HCT116 (cell line): ENCODE data around the gene CSH2. TPM values are rescaled to one million over a fixed set of nuclear protein-coding genes. Genes with fewer than 3 reads are reported as not detected.
"Not testable (repeated sequence)": the region's sequence is repeated elsewhere in the genome, so short reads cannot be mapped to it uniquely, and the experiment has no call there.

Experiments used
- ATAC-seq: fragments of 200-7000 bp; cut with Tn5 transposase; 2 replicates; pipeline ENCODE4 v1.9.1; 2020; ENCODE audit warnings: mild to moderate bottlenecking, moderate library complexity
- BruUV-seq: library from RNA; stranded (reverse); fragments of 400-500 nt; replicated peaks from 2 replicates; lab custom pipeline; 2021; lab: Mats Ljungman, UMichigan
- CTCF ChIA-PET: fragments of 300-600 bp; sonication (Branson Sonifier 250); formaldehyde crosslinking; loops from one replicate; lab custom pipeline; 2021; ENCODE audit warnings: antibody characterized with exemption; lab: Charles Lee
- POLR2A ChIA-PET: fragments of 300-600, 350-600 bp; sonication (Branson Sonifier 250); formaldehyde crosslinking; loops from one replicate; lab custom pipeline; 2021; ENCODE audit warnings: antibody characterized with exemption; lab: Charles Lee
- RAD21 ChIA-PET, 2 experiments: fragments of 300-600 bp; sonication (Branson Sonifier 250); formaldehyde crosslinking; loops; one replicate each; lab custom pipeline; 2023; ENCODE audit warnings: low total read pairs in 2 of 2; ENCODE audit not compliant: uncharacterized antibody in 2 of 2, unreplicated experiment in 2 of 2, low non-redundant PET in 1 of 2; lab: Charles Lee
- DNase-seq: peaks from one replicate; pipeline ENCODE4 v3.0.0-alpha.2; 2010; ENCODE audit warnings: low read depth, low spot score
- H2AFZ ChIP-seq: fragments of 200-600 bp; shearing (Covaris generic), sonication (generic); 2 replicates; pipeline ENCODE4 v1.6.1; 2017; ENCODE audit warnings: low read depth, mixed run types, mixed read lengths, antibody characterized with exemption, low read length; ENCODE audit not compliant: poor library complexity, severe bottlenecking
- H3K27ac ChIP-seq: 2 replicates; pipeline ENCODE4 v1.5.1; 2012; ENCODE audit warnings: low read depth, low read length
- H3K27me3 ChIP-seq: fragments of 200-600 bp; sonication (generic); 2 replicates; pipeline ENCODE4 v1.6.1; 2016; ENCODE audit warnings: mixed run types, low read length, mixed read lengths; ENCODE audit not compliant: insufficient read depth
- H3K36me3 ChIP-seq, 2 experiments: fragments of 200-500 bp in 1 of 2; fragments of 200-600 bp in 1 of 2; sonication (Bioruptor generic) in 1 of 2; sonication (generic) in 1 of 2; 2 replicates each; pipeline versions ENCODE4 v1.5.1 to v1.6.1; 2014 to 2016; ENCODE audit warnings: low read length in 2 of 2, inconsistent platforms in 1 of 2, mixed read lengths in 1 of 2, mixed run types in 1 of 2; ENCODE audit not compliant: insufficient read depth in 2 of 2, control insufficient read depth in 1 of 2
- H3K4me1 ChIP-seq, 2 experiments: fragments of 200-600 bp in 1 of 2; sonication (generic) in 1 of 2; 2 replicates each; pipeline versions ENCODE4 v1.5.1 to v1.6.1; 2012 to 2017; ENCODE audit warnings: low read length in 2 of 2, inconsistent platforms in 1 of 2, mild to moderate bottlenecking in 1 of 2, mixed read lengths in 1 of 2, mixed run types in 1 of 2, moderate library complexity in 1 of 2; ENCODE audit not compliant: insufficient read depth in 2 of 2, control insufficient read depth in 1 of 2
- H3K4me2 ChIP-seq: fragments of 200-600 bp; sonication (generic); 2 replicates; pipeline ENCODE4 v1.6.1; 2017; ENCODE audit warnings: mixed run types, low read length, mixed read lengths
- H3K4me3 ChIP-seq, 2 experiments: fragments of 200-600 bp in 1 of 2; sonication (generic) in 1 of 2; replicated peaks in 1 of 2; 2 replicates each; pipeline ENCODE4 v1.5.1; 2011 to 2016; ENCODE audit warnings: low read length in 2 of 2, control low read depth in 1 of 2, low read depth in 1 of 2, mild to moderate bottlenecking in 1 of 2, mixed read lengths in 1 of 2, mixed run types in 1 of 2
- H3K79me2 ChIP-seq: fragments of 200-600 bp; sonication (generic); 2 replicates; pipeline ENCODE4 v1.6.1; 2017; ENCODE audit warnings: mild to moderate bottlenecking, mixed run types, low read length, moderate library complexity, mixed read lengths; ENCODE audit not compliant: insufficient read depth
- H3K9ac ChIP-seq: fragments of 200-600 bp; sonication (generic); 2 replicates; pipeline ENCODE4 v1.6.1; 2016; ENCODE audit warnings: low read length, mixed read lengths
- H3K9me2 ChIP-seq: fragments of 200-600 bp; sonication (generic), shearing (Covaris generic); 2 replicates; pipeline ENCODE4 v1.6.1; 2017; ENCODE audit warnings: mixed run types, mild to moderate bottlenecking, moderate library complexity; ENCODE audit not compliant: insufficient read depth
- H3K9me3 ChIP-seq, 2 experiments: fragments of 200-500 bp in 1 of 2; fragments of 200-600 bp in 1 of 2; sonication (Bioruptor generic) in 1 of 2; sonication (generic) in 1 of 2; 2 replicates each; pipeline ENCODE4 v1.6.1; 2014 to 2017; ENCODE audit warnings: low read length in 2 of 2, mixed read lengths in 2 of 2, inconsistent platforms in 1 of 2, low read depth in 1 of 2, mild to moderate bottlenecking in 1 of 2, mixed run types in 1 of 2, moderate library complexity in 1 of 2; ENCODE audit not compliant: control insufficient read depth in 1 of 2, insufficient read depth in 1 of 2
- H4K20me1 ChIP-seq: fragments of 200-600 bp; sonication (generic), shearing (Covaris generic); 2 replicates; pipeline ENCODE4 v1.6.1; 2017; ENCODE audit warnings: mixed run types, mild to moderate bottlenecking, moderate library complexity; ENCODE audit not compliant: insufficient read depth
- CBX3 ChIP-seq: IDR thresholded peaks from 2 replicates; pipeline ENCODE4 v1.6.1; 2012; ENCODE audit warnings: low read depth
- ELF1 ChIP-seq: IDR thresholded peaks from 2 replicates; pipeline ENCODE4 v1.6.1; 2012; ENCODE audit warnings: low read depth, borderline replicate concordance
- EZH2phosphoT487 ChIP-seq: fragments of 200-600 bp; IDR thresholded peaks from 2 replicates; pipeline ENCODE4 v1.6.1; 2018; ENCODE audit warnings: antibody characterized with exemption, borderline replicate concordance
- POLR2A ChIP-seq: IDR thresholded peaks from 2 replicates; pipeline ENCODE4 v1.7.0; 2011; ENCODE audit warnings: borderline replicate concordance; ENCODE audit not compliant: insufficient read depth, insufficient read length; ENCODE audit errors: extremely low read depth
- SP1 ChIP-seq: IDR thresholded peaks from 2 replicates; pipeline ENCODE4 v1.6.1; 2012; ENCODE audit warnings: low read depth
- TCF7L2 ChIP-seq: IDR thresholded peaks from 2 replicates; pipeline ENCODE4 v1.7.0; 2011; ENCODE audit warnings: borderline replicate concordance, inconsistent platforms; ENCODE audit not compliant: insufficient read depth, insufficient read length; ENCODE audit errors: extremely low read depth
- YY1 ChIP-seq: IDR thresholded peaks from 2 replicates; pipeline ENCODE4 v1.6.1; 2011; ENCODE audit warnings: low read length, low read depth, moderate library complexity, mild to moderate bottlenecking; ENCODE audit not compliant: insufficient replicate concordance; ENCODE audit errors: extremely low read depth
- ZFX ChIP-seq: fragments of 450-650 bp; IDR thresholded peaks from 2 replicates; pipeline ENCODE4 v1.6.1; 2017
- intact Hi-C: fragments of 100-400 bp; cut with micrococcal nuclease; formaldehyde crosslinking; loops from 2 replicates; pipeline ENCODE4 v1.10.0; 2022
- total RNA-seq: library from RNA; stranded (reverse); gene quantifications from one replicate; pipeline ENCODE4 v1.2.1, GENCODE V29; 2021; ENCODE audit not compliant: unreplicated experiment
- TF ChIP-seq, protein P1 (sequence below): IDR thresholded peaks from 2 replicates; pipeline ENCODE4 v1.6.1; 2012

CSH2 gene
- total RNA-seq, 1 experiment from 2014 or later = not detected

DNA sequence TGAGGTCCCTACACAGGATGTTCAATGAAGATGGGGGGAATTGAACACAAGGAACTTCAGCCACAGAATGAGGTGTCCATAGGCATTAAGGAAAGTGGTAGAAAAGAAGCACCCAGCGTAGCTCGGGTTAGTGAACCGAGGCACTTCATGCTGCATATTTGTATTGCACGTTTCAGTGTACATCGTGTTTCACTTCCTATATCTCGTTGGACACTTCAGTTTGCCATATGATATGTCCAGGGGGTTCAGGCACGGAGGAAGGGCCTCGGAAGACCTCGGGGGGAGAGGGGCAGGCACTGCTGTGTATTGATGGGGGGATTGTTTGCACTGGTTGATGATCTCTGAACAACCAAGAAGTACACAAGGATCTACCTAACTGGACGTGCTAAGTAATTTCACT is 42.3 kb upstream of the CSH2 start:
- H3K4me2 ChIP-seq, POLR2A ChIA-PET, H3K79me2 ChIP-seq, H3K27me3 ChIP-seq, RAD21 ChIA-PET, ATAC-seq, DNase-seq, intact Hi-C loops, BruUV-seq, H2AFZ ChIP-seq, H3K4me1 ChIP-seq, H3K27ac ChIP-seq, H3K4me3 ChIP-seq, H3K9me2 ChIP-seq, H3K36me3 ChIP-seq, H3K9me3 ChIP-seq, H3K9ac ChIP-seq, H4K20me1 ChIP-seq: not testable (repeated sequence)
- CTCF ChIA-PET = interaction anchor here (1.0 to 1.5 kb wide), 5 partner anchors 31 to 218 kb away, joined by 3 to 8 read pairs (median 3); no protein-coding TSS in a partner anchor

DNA sequence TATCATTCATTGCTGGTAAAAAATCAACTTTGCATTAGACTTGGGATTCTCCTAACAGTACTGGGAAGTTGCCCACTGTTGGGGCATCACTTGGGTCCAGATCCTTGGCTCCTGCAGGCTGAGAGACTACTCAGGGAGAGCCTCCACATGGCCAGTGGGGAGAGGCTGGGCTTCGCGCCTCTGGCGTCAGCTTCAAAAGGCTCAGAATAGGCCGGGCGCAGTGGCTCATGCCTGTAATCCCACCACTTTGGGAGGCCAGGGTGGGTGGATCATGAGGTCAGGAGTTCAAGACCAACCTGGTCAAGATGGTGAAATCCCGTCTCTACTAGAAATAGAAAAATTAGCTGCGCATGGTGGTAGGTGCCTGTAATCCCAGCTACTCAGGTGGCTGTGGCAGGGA is 41.0 kb upstream of the CSH2 start:
- no peak for ATAC-seq
- no peak overlapping the region for H3K27ac ChIP-seq
- no peaks in the 10 kb centered on the region for H3K9me2 ChIP-seq
- ChIA-PET CTCF (interaction anchor here (1.1 kb wide), 1 partner anchor 219 kb away, joined by 3 read pairs; no protein-coding TSS in a partner anchor), POLR2A (no interaction called here), RAD21 (no interaction called here)
- BruUV-seq = no TSS peak
- no peak overlapping the region for H3K9ac ChIP-seq
- no peaks in the 10 kb centered on the region for H3K9me3 ChIP-seq
- no peak for DNase-seq
- intact Hi-C loops = loop anchor here (5.0 kb wide), 1 partner anchor 368 kb away; no protein-coding TSS in a partner anchor
- no peak overlapping the region for H3K4me3 ChIP-seq
- H3K4me2 ChIP-seq = no peak overlapping the region
- H3K27me3 ChIP-seq = no peaks in the 10 kb centered on the region; the same call in 1 of the 2 replicates
- no peak overlapping the region for H2AFZ ChIP-seq
- H3K79me2 ChIP-seq = no peaks in the 10 kb centered on the region
- H4K20me1 ChIP-seq = no peaks in the 10 kb centered on the region
- H3K4me1 ChIP-seq = no peaks in the 10 kb centered on the region
- no peaks in the 10 kb centered on the region for H3K36me3 ChIP-seq
- TF ChIP-seq SP1 (no peak), TCF7L2 (no peak), POLR2A (no peak), CBX3 (no peak), ZFX (no peak), ELF1 (no peak), YY1 (no peak), EZH2phosphoT487 (no peak)
- TF ChIP-seq, protein P1, sequence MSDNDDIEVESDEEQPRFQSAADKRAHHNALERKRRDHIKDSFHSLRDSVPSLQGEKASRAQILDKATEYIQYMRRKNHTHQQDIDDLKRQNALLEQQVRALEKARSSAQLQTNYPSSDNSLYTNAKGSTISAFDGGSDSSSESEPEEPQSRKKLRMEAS = no peak
